HEK293T (cell line): Measurements from ENCODE around the gene CUZD1.
"Not testable (repeated sequence)": the region's sequence is repeated elsewhere in the genome, so short reads cannot be mapped to it uniquely, and the experiment has no call there.

Source experiments
- CTCF ChIA-PET: fragments of 350-600 bp; formaldehyde crosslinking; extraction: SDS; loops from one replicate; lab custom pipeline; 2021; ENCODE audit warnings: antibody characterized with exemption, inconsistent platforms; lab: Yijun Ruan, JAX
- POLR2A ChIA-PET: fragments of 350-600 bp; formaldehyde crosslinking; extraction: SDS; loops from one replicate; lab custom pipeline; 2020; ENCODE audit warnings: antibody characterized with exemption, inconsistent platforms; lab: Yijun Ruan, JAX
- DNase-seq: peaks from one replicate; pipeline ENCODE4 v3.0.0; 2012; ENCODE audit warnings: mixed read lengths; ENCODE audit errors: extremely low spot score
- ARNT ChIP-seq: fragments of 450-650 bp; IDR thresholded peaks from 2 replicates; pipeline ENCODE4 v1.6.1; 2017; ENCODE audit warnings: mild to moderate bottlenecking
- BHLHE40 ChIP-seq: fragments of 450-650 bp; IDR thresholded peaks from 2 replicates; pipeline ENCODE4 v1.6.1; 2016; ENCODE audit warnings: mild to moderate bottlenecking, moderate library complexity, borderline replicate concordance
- CTBP1 ChIP-seq: fragments of 450-650 bp; IDR thresholded peaks from 2 replicates; pipeline ENCODE4 v1.6.1; 2016; ENCODE audit warnings: borderline replicate concordance
- ELF4 ChIP-seq: fragments of 450-650 bp; IDR thresholded peaks from 2 replicates; pipeline ENCODE4 v1.6.1; 2017; ENCODE audit warnings: antibody characterized with exemption
- FOXA1 ChIP-seq: fragments of 450-650 bp; IDR thresholded peaks from 2 replicates; pipeline ENCODE4 v1.6.1; 2016; ENCODE audit warnings: mild to moderate bottlenecking
- FOXK2 ChIP-seq: fragments of 450-650 bp; IDR thresholded peaks from 2 replicates; pipeline ENCODE4 v1.6.1; 2016; ENCODE audit warnings: mild to moderate bottlenecking
- FOXM1 ChIP-seq: fragments of 450-650 bp; IDR thresholded peaks from 2 replicates; pipeline ENCODE4 v1.6.1; 2017; ENCODE audit warnings: mild to moderate bottlenecking, borderline replicate concordance
- HDGF ChIP-seq: fragments of 450-650 bp; IDR thresholded peaks from 2 replicates; pipeline ENCODE4 v1.6.1; 2017; ENCODE audit warnings: antibody characterized with exemption, borderline replicate concordance
- L3MBTL2 ChIP-seq: fragments of 450-650 bp; conservative IDR thresholded peaks from 2 replicates; pipeline ENCODE4 v1.6.1; 2016; ENCODE audit warnings: mild to moderate bottlenecking
- LEF1 ChIP-seq: fragments of 450-650 bp; IDR thresholded peaks from 2 replicates; pipeline ENCODE4 v1.6.1; 2017; ENCODE audit warnings: mild to moderate bottlenecking, borderline replicate concordance
- NFRKB ChIP-seq: fragments of 450-650 bp; IDR thresholded peaks from 2 replicates; pipeline ENCODE4 v1.6.1; 2016; ENCODE audit warnings: mild to moderate bottlenecking, moderate library complexity
- SP1 ChIP-seq: fragments of 450-650 bp; IDR thresholded peaks from 2 replicates; pipeline ENCODE4 v1.6.1; 2017
- SUZ12 ChIP-seq: fragments of 450-650 bp; IDR thresholded peaks from 2 replicates; pipeline ENCODE4 v1.6.1; 2016; ENCODE audit warnings: mild to moderate bottlenecking
- TARDBP ChIP-seq: fragments of 450-650 bp; IDR thresholded peaks from 2 replicates; pipeline ENCODE4 v1.6.1; 2016
- ZNF384 ChIP-seq: fragments of 450-650 bp; IDR thresholded peaks from 2 replicates; pipeline ENCODE4 v1.6.1; 2016
- TF ChIP-seq, protein P1 (sequence below): fragments of 450-650 bp; IDR thresholded peaks from 2 replicates; pipeline ENCODE4 v1.6.1; 2016

CUZD1 gene

DNA sequence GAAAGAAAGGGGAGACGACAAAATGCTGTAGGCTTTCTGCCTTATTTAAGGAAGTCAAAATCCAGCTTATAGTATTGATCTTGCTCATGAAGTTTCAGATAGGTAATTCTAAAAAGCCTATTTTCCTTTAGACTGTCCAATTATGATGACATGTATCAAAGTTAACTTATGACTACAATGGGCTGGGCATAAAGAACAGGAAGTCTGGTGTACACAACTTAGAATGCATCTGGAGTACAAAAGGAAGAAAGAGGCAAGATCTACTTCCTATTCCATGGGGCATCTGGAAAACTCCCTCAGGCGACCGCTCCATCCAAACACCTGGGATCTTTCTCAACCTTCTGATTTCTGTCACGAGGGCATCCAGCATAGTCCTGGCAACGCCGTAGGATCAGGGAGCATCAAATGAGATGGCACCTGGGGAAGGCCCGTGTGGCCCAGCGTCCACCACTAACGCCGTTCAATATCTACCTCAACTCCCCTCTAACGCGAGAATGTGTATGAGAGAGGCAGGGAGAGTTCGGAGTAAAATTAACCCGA, 33.2 kb upstream of the CUZD1 start:
- ChIA-PET POLR2A (no interaction called here), CTCF (no interaction called here)
- TF ChIP-seq LEF1: no peak
- no peak for TF ChIP-seq FOXA1
- DNase-seq: no peak

DNA sequence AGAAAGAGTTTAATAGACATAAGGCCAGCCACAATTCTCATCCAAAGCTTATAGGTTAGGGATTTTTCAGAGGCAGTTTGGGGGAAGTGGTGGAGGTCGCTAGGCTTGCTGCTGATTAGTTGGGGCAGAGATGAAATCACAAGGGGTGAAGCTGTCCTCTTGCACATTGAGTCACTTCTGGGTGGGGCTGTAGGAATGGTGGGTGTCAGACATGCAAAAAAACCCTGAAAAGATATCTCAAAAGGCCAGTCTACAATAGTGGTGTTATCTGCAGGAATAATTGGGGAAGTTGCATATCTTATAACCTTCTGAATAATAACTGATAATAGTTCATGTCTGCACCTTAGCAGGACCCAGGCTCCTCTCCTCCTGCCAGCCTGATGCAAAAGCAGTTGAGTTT, 31.6 kb upstream of the CUZD1 start:
- ChIA-PET POLR2A (no interaction called here), CTCF (no interaction called here)

DNA sequence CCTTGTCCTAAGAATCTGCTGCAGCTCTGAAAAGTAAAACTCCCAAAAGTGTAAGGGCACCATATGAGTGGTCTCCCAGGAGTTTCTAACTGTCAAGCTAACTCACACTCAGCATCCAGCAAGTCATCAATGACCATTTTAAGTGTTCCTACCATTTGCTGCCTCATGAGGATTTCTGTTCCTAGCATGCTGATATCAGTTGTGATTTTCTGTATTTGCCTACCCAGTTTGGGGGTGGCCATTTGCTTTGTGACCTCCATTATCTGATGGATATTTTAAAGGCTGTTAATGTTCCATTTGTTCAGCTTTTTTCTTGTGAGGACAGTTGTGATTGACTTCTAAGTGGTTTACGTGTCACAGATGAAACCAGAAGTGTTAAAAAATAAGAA, 30.8 kb upstream of the CUZD1 start:
- DNase-seq: no peak
- ChIA-PET CTCF (no interaction called here), POLR2A (no interaction called here)
- TF ChIP-seq LEF1 (no peak), FOXA1 (no peak), HDGF (no peak), ARNT (no peak), SP1 (no peak), BHLHE40 (no peak), ELF4 (no peak), SUZ12 (no peak), NFRKB (no peak), ZNF384 (no peak), CTBP1 (no peak)

More for the DNA sequence above, 31.6 kb upstream of the CUZD1 start:
- TF ChIP-seq NFRKB (no peak), ARNT (no peak), ELF4 (no peak), LEF1 (no peak)
- no peak for DNase-seq

DNA sequence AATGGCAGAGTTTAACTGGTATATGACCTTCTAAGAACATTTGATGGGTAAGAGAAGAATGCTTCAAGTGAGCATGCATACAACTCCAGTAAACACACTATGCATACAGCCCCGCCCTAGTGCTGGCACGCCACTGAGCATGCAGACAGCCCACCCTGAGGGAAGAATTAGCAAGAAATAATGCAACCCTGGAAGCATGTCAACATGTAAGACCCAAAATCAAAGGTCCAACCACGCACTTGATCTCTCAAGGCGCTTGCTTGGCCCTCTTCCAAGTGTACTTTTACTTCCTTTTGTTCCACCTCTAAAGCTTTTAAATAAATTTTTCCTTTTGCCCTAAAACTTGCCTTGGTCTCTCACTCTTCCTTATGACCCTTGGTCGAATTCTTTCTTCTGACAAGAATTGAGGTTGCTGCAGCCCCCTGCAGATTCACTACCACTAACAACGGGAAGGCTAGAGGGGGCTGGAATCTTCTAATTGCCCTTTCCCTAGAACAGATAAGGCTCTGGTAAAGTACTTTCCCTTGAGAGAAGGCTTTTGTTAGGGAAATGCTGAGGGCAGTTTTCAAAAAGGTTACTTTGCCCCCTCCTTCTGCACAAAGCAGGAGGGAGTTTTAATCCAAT, 30.3 kb upstream of the CUZD1 start:
- CTCF ChIA-PET: no interaction called here
- TF ChIP-seq FOXK2 (no peak), BHLHE40 (no peak), CTBP1 (no peak), LEF1 (no peak), L3MBTL2 (no peak), SP1 (no peak), ZNF384 (no peak), FOXA1 (no peak), SUZ12 (no peak), TARDBP (no peak), ELF4 (no peak), NFRKB (no peak), ARNT (no peak), HDGF (no peak), FOXM1 (no peak)
- TF ChIP-seq, protein P1, sequence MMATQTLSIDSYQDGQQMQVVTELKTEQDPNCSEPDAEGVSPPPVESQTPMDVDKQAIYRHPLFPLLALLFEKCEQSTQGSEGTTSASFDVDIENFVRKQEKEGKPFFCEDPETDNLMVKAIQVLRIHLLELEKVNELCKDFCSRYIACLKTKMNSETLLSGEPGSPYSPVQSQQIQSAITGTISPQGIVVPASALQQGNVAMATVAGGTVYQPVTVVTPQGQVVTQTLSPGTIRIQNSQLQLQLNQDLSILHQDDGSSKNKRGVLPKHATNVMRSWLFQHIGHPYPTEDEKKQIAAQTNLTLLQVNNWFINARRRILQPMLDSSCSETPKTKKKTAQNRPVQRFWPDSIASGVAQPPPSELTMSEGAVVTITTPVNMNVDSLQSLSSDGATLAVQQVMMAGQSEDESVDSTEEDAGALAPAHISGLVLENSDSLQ: no peak
- POLR2A ChIA-PET: no interaction called here
- no peak for DNase-seq

DNA sequence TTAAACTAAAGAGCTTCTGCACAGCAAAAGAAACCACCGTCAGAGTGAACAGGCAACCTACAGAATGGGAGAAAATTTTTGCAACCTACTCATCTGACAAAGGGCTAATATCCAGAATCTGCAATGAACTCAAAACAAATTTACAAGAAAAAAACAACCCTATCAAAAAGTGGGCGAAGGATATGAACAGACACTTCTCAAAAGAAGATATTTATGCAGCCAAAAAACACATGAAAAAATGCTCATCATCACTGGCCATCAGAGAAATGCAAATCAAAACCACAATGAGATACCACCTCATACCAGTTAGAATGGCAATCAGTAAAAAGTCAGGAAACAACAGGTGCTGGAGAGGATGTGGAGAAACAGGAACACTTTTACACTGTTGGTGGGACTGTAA, 26.3 kb upstream of the CUZD1 start:
- CTCF ChIA-PET, POLR2A ChIA-PET, DNase-seq: not testable (repeated sequence)

DNA sequence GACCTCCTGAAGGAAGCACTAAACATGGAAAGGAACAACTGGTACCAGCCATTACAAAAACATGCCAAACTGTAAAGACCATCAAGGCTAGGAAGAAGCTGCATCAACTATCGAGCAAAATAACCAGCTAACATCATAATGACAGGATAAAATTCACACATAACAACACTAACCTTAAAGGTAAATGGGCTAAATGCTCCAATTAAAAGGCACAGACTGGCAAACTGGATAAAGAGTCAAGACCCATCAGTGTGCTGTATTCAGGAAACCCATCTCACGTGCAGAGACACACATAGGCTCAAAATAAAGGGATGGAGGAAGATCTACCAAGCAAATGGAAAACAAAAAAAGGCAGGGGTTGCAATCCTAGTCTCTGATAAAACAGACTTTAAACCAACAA, 23.1 kb upstream of the CUZD1 start:
- CTCF ChIA-PET, POLR2A ChIA-PET, DNase-seq: not testable (repeated sequence)

DNA sequence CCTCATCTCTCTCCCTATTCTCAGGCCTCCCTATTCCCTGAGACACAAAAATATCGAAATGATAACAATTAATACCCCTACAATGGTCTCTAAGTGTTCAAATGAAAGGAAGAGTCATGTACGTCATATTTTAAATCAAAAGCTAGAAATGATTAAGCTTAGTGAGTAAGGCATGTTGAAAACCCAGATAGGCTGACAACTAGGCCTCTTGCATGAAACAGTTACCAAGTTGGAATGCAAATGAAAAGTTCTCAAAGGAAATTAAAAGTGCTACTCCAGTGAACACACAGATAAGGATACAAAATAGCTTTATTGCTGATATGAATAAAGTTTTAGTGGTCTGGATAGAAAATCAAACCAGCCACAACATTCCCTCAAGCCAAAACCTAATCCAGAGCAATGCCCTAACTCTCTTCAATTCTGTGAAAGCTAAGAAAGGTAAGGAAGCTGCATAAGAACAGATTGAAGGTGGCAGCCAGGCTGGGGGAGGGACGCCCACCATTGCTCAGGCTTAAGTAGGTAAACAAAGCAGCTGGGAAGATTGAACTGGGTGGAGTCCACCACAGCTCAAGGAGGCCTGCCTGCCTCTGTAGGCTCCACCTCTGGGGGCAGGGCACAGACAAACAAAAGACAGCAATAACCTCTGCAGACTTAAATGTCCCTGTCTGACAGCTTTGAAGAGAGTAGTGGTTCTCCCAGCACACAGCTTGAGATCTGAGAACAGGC, 21.3 kb upstream of the CUZD1 start:
- CTCF ChIA-PET, DNase-seq, POLR2A ChIA-PET: not testable (repeated sequence)

DNA sequence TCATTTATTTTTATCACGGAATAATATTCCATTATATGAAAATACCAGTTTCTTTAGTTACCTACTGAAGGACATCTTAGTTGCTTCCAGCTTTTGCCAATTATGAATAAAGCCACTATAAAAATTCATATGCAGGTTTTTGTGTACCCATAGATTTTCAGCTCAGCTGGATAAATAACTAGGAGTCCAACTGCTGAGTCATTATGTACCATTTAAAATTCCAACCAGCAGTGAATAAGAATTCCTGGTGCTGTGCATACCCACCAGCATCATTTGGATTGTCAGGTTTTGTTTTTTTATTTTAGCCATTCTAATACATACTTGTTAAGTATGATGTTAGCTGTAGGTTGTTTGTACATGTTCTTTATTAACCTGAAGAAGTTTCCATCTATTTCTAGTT, 19.2 kb upstream of the CUZD1 start:
- TF ChIP-seq, protein P1: no peak
- TF ChIP-seq FOXM1 (no peak), NFRKB (no peak), FOXK2 (no peak), ZNF384 (no peak), ELF4 (no peak), L3MBTL2 (no peak), FOXA1 (no peak), SUZ12 (no peak), TARDBP (no peak), HDGF (no peak), LEF1 (no peak), CTBP1 (no peak), SP1 (no peak), ARNT (no peak), BHLHE40 (no peak)
- POLR2A ChIA-PET: interaction anchor here (1.0 kb wide), 1 partner anchor 15 kb away, joined by 3 read pairs; no protein-coding TSS in a partner anchor
- DNase-seq: no peak
- CTCF ChIA-PET: no interaction called here
